Measurements from ENCODE around the gene HIRIP3.
"Not testable (repeated sequence)": the region's sequence is repeated elsewhere in the genome, so short reads cannot be mapped to it uniquely, and the experiment has no call there.

HIRIP3 gene

DNA sequence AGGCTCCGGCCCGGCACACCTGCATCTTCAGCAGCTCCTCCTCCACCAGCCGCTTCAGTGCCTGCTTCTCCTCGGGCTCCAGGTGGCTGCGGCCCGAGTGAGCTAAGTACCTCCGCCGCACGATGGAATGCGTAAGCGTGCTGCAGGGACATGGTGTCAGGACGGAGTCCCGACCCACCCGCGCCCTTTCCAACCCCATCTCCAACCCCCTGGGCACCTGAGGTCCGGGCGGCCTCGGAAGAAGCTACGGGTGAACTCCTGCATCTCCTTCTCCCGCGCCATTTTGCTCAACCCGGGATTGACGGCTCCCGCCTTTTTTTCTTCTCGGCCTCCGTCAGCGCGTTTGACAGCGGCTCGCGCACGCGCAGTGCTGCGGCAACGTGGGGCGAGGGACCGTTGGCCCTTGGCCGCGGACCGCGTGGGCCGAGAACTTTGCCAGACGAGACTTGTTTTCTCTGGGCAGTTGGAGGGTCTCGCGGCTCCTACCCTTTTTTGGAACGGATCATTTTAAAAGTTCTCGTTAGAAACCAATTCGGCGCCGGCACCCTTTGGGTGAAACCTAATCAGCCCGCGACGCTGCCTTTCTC lies at the start of gene HIRIP3:
TSS of gene HIRIP3 (minus strand) at position 294 of the 587 bp plus-strand sequence. CDS start at position 282, 12 bp downstream.
- peak; percentile 97 for DNase-seq

- peak; percentile 42 for DNase-seq
Measured at GRCh38 chr16:30041841-30042240, 46.4 kb upstream of the HIRIP3 start.

GRCh38 chr16:30040690-30041089 lies 45.3 kb upstream of the HIRIP3 start:
- not testable (repeated sequence) for DNase-seq

DNA sequence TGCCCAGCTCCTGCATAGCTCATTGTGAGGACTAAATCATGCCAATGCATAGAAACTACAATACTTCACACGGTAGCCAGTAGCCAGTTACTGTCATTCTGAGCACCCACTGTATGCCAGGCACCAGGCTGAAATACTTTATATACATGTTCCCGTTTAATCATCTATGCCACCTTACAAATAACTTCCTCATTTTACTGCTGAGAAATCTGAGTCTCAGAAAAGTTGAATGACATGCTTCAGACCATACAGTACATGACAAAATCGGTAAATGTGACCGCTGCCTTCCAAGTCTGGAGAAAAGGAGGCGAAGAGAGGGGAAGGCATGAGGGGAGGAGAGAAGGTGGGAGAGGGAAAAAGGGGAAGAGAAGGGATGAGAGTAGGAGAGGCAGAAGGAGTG lies 44.8 kb upstream of the HIRIP3 start:
- no peak for DNase-seq

- DNase-seq: no peak
Measured at GRCh38 chr16:30033270-30033669, 37.9 kb upstream of the HIRIP3 start.

- DNase-seq: peak; percentile 86
Measured at GRCh38 chr16:30032083-30032819, 36.8 kb upstream of the HIRIP3 start.

GRCh38 chr16:30031477-30031918 lies 36.1 kb upstream of the HIRIP3 start:
- DNase-seq: no peak

- peak; percentile 77 for DNase-seq
Measured at GRCh38 chr16:30030841-30031413, 35.5 kb upstream of the HIRIP3 start, which contains the start of gene TLCD3B. TLCD3B (minus strand) TSS chr16:30031271; CDS start chr16:30030527, 744 bp downstream.

- DNase-seq: no peak
Measured at GRCh38 chr16:30030011-30030685, 34.7 kb upstream of the HIRIP3 start.

- no peak for DNase-seq
Measured at GRCh38 chr16:30028438-30029076, 33.1 kb upstream of the HIRIP3 start.

- DNase-seq: peak; percentile 58
Measured at GRCh38 chr16:30027588-30028437, 32.4 kb upstream of the HIRIP3 start.

- no peak for DNase-seq
Measured at GRCh38 chr16:30026449-30026848, 31.0 kb upstream of the HIRIP3 start.

DNA sequence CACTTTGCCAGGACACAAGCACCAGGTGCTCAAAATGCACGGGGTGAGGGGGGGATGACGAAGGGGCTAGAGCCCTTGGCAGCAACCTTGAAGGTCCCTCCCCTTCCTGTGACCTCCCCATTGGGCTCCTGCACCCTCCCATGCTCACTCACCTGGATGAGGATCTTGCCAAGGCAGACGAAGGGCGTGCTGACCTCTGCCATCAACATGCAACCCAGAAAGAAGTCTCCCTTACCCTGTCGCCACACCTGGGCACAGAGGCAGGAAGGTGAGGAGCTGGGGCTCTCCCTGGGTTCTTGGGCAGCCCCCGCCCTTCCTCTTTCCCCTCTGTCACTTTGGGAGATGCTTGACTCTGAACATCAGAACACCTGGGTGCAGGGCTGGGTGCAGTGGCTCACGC lies 30.2 kb upstream of the HIRIP3 start:
- no peak for DNase-seq

- no peak for DNase-seq
Measured at GRCh38 chr16:30025156-30025555, 29.7 kb upstream of the HIRIP3 start.

- no peak for DNase-seq
Measured at GRCh38 chr16:30024451-30024850, 29.0 kb upstream of the HIRIP3 start.

DNA sequence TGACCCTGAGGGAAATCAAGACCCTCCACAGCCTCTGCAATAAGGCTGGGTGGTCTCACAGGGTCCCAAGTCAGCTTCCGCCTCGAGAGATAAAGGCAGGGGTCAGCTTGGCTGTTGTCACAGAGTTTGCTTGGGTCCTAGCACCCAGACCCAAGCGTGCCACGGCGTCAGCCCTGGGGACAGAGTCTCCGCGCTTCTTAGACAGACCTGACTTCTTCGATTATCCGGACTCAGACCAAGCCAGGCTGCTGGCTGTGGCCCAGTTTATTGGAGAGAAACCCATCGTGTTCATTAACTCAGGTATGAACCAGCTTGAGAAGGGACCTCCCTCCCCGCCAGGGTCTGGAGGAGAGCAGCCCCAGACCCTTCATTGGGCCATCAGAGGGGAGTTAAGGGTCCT lies 28.2 kb upstream of the HIRIP3 start:
- DNase-seq: no peak

- no peak for DNase-seq
Measured at GRCh38 chr16:30022887-30023286, 27.5 kb upstream of the HIRIP3 start, which contains the start of gene C16orf92. C16orf92 (plus strand) TSS chr16:30023198; CDS start chr16:30023341, 143 bp downstream.

DNA sequence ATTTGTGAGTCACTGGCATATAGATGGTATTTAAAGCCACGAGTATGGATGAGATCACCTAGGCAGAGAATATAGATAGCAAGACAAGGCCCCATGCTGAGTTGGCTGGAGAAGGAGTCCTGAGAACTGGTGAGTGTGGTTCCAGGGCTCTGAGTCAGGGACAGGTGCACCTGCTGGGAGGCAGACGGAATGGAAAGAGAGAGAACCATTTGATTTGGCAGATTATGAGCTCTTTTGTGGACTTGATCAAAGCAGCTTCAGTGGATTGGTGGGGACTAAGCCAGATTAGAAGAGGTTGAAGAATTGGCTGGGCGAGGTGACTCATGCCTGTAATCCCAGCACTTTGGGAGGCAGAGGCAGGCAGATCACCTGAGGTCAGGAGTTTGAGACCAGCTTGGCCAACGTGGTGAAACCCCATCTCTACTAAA lies 23.3 kb upstream of the HIRIP3 start:
- DNase-seq: peak; percentile 31

DNA sequence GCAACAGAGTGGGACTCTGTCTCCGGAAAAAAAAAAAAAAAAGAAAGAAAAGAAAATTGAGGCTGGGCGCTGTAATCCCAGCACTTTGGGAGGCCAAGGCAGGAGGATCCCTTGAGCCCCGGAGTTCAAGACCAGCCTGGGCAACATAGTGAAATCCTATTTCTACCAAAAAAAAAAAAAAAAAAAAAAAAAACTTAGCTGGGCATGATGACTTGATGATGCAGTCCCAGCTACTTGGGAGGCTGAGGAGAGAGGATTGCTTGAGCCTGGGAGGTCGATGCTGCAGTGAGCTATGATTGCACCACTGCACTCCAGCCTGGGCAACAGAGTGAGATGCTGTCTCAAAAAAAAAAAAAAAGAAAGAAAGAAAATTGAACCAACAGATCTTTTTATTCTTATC lies 22.5 kb upstream of the HIRIP3 start:
- DNase-seq: not testable (repeated sequence)

GRCh38 chr16:30017277-30017656 lies 21.9 kb upstream of the HIRIP3 start:
- no peak for DNase-seq

DNA sequence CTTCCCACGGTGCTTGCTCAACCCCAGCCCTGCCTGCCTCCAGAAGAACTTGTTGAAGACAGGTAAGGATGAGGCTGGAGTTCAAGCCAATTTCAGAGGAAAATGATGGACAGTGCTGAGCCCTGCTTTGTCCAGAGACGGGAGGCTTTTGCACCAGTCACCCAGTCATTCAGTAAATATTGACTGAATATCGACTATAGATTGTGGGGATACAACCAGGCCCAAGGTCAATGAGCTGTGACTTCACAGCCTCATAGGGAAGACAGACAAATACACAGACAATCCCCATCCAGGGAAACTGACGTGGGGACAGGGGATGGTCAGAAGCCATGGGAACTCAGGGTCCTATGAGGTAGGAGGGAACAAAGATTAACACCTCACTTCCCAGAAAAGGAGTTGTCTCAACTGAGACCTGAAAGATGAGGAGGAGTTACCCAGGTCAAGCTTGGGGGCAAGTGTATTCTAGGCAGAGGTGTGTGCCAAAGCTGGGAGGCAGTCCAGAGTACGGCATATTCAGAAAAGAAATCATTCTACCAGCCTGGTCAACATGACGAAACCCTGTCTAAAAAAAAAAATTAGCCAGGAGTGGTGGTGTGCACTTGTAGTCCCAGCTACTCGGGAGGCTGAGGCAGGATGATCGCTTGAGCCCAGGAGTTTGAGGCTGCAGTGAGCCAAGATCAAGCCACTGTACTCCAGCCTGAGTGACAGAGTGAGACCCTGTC lies 21.3 kb upstream of the HIRIP3 start:
- DNase-seq: no peak

Data from NCI-H69 (cell line).